ENCODE data around the gene SPAG16.

The SPAG16 gene

GRCh38 chr2:214410918-214411554 lies 1126.8 kb downstream of the SPAG16 start, which contains the start of gene VWC2L:
VWC2L (plus strand) TSS chr2:214411054; CDS start chr2:214414194, 3,140 bp downstream.
- no peak for DNase-seq

- no peak for DNase-seq
Measured at GRCh38 chr2:214412679-214413078, 1128.4 kb downstream of the SPAG16 start.

- DNase-seq: no peak
Measured at GRCh38 chr2:214436470-214436869, 1152.2 kb downstream of the SPAG16 start.

GRCh38 chr2:214450118-214450894 lies 1166.0 kb downstream of the SPAG16 start:
- no peak for DNase-seq

- no peak for DNase-seq
Measured at GRCh38 chr2:214451516-214452275, 1167.4 kb downstream of the SPAG16 start.
